Amniotic epithelial cell (primary cell): ENCODE measurements around the gene PI4KB.
A peak's percentile ranks its signal among the peaks of the same experiment; 100 is the strongest.

Experiments used
- DNase-seq: peaks from one replicate; pipeline ENCODE4 v3.0.0-alpha.2; 2010; ENCODE audit warnings: low read depth

The PI4KB gene

DNA sequence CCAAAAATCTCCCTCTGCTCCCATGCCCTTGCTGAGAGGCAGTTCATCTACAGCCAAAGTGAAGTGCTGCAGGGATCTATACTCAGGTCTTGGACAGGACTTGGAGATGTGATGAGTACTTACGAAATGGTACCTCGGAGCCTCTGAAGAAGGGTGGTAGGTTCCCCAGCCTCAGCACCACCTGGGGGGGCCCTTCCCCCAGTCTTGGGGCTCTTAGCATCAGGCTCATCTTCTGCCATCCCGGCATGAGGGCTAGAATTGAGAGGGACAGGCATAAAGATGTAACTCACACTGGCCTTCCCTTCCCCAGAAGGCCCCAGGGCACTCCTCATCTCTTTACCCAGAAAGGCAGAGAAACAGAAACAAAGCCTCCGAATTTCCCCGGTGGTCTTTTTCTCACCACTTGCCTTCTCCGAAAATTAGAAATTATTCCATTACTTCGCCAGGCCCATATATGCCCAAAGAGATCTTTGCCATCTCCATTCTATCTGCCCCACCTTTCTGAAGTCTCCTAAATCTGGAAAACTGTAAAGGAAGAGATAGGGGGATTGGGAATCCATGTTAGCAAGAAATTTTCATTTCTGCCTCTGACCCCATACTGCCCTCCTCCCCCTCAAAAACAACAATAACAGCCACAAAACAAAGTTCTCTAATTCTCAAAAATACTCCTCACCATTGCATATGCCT, 19.0 kb upstream of the PI4KB start:
- no peak for DNase-seq

DNA sequence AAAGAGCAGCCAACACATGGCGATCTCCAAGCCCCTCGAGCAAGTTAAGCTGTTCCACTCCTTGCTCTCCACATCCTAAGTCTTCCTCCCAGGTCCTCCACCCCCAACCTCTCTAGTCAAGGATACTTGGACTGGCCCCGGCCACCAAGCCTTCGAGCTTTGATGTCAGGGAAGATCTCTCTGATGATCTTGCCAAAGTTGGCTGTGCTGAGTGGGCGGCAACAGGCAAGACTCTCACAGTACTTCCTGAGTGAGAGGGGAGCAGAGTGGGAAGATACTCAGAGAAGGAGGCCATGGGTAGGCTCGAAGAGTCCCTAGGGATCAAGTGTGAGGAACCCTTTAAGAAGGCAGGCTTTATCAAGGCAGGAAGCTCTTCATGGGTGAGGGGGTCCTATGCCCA, 17.1 kb upstream of the PI4KB start:
- DNase-seq = no peak

DNA sequence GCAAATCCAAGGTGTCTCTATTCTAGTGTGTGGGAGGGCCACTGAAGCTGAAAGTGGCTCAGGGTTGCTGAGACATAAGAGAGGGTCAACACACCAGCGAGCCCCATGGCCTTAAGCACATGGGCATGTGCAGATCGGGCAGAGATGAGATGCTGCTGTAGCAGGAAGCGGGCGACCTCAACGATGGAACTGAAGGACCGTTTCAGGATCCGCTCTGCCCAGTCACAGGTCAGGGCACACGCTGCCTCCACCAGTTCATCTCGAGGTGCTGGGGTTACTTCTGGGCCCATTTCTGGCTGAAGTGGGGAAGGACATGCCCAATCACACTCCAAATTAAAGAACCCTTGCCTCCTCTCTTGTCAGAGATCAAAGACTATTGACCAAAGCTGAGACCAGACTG, 16.4 kb upstream of the PI4KB start:
- DNase-seq = no peak

DNA sequence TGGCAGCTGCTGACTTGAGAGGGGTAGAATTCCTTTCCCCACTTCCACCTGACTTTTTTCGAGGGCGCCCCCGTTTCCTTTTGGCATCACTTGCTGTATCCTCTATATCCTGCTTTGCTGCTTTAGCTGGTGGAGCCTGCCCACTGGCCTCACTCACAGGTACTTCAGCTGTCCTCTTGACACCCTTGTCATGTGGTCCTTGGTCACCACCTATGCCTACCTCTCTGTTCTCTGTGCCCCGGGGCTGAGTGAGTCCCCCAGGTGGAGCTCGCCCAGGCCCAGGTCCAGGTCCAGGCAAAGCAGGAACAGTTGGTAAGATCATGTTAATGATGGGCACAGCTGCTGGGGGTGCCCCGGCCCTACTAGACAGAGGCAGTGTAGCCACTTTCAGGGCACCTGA, 15.4 kb upstream of the PI4KB start:
- no peak for DNase-seq

DNA sequence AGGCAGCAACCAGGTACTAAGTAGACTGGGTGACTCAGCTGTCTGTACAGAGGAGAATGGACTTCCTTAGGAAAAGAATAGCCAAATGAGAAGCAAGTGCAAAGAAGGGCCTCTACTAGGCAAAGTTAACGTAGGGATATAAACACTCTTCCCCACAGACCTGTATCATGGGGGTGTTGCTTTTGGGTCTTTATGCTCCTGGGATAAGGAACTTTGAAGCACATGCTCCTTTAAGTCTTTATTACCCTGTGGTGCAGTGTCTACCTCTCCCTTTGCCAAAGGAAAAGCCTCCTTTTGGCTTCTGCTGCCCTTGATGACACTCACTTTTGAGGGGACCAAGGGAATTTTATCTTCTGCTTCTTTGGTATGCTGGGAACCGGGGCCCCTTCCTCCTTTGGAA, 14.8 kb upstream of the PI4KB start:
- no peak for DNase-seq

DNA sequence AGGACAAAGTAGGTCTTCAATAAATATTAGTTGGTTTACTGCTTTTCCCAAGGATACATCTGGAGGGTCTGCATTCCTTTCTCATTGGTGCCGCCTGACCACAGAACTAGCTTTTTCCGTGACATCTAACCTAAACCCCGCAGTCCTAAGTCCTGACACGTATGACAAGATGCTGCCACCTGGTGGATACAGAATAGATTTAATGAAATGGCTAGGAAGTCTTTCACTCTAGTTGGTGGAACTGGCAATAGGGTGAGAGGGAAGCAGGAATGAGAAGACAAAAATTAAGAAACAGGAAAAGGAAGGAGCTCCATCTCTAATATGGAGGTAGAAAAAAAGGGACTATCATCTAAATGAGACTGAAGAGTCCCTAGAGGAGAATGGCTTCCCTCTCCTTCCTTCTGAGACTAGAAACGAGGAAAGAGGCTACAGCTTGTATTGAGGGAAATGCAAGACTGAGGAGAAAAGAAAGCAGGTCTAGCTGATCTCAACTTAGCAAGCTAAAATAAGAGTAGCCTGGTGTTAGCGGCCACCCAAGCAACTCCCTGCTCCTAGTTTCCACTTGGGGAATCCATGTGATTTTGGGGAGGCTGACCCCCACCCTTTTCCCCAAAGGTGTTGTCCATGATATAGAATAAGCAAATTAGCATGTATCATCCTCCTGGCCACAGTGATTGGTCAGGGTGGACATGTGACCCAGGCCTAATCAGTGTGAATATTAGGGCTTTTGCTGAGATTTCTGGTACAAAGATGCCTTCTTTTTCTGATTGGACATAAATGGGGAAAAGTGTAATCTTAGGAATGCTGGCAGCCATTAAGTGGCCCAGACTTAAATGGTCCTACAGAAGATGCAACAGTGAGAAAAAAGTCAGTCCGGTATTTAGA, 13.9 kb upstream of the PI4KB start:
- DNase-seq = peak; percentile 74

DNA sequence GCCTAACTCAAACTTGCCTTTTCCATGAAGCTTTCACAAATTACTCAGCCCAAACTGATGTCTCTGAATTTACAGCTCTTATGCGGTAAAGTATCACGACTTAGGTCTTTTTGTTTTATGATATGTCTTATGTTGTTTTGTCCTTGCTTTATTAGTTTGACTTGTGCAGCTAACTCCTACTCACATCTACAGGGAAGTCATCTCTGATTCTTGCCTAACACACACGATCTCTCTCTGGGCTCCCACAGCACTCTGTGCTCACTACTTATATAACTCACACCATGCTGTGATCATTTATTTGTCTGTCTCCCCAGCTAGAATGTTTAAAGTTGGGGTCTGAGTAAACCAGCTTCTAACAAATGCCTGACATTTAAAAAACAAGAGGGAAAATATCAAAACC, 9.3 kb upstream of the PI4KB start:
- DNase-seq = no peak

DNA sequence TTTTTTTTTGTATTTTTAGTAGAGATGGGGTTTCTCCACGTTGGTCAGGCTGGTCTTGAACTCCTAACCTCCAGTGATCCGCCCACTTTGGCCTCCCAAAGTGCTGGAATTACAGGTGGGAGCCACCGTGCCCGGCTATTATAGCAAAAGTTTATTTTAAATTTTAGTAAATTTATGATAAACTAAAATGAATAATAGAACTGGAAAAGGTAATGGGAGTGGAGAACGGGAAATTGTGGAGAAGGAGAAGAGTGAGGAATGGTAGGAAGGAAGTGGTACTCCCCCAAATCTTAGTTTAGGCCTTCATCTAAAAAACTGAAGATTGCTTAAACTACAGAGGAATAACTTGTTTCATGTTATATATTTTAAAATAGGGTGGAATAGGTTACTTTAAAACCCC, 7.6 kb upstream of the PI4KB start:
- no peak for DNase-seq

DNA sequence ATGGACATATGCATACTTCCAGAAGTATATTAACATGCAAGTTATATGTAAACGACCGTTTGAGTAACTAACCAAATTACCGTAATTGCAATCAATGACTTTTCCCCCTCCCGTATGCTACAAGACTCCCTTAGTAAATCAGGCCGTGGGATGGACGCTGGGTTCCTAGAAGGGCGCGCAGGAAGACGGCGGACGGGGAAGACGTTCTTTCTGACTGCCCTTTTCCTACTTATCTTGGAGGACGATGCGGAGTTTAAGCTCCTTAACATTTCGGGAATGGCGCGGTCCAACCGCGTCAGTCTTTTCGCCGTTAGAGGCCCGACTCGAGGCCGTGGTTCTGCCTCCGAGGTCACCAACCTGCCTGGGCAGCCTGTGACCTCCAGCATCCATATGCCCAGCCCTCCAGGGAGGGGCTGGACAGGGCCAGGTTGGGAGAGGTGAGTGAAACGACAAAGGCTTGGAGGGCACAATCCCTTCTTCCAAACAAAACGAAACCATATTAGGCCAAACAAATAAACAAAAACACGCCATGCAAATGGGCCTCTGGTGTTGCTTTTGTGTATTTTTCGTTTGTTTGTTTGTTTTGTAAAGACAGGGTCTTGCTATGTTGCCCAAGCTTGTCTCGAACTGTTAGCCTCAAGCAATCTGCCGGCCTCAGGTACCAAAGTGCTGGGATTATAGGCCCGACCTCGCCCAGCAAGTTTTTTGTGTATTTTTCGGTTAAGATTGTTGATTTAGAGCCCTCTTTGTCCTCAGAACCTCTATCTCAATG, 873 bp upstream of the PI4KB start:
- DNase-seq = no peak

DNA sequence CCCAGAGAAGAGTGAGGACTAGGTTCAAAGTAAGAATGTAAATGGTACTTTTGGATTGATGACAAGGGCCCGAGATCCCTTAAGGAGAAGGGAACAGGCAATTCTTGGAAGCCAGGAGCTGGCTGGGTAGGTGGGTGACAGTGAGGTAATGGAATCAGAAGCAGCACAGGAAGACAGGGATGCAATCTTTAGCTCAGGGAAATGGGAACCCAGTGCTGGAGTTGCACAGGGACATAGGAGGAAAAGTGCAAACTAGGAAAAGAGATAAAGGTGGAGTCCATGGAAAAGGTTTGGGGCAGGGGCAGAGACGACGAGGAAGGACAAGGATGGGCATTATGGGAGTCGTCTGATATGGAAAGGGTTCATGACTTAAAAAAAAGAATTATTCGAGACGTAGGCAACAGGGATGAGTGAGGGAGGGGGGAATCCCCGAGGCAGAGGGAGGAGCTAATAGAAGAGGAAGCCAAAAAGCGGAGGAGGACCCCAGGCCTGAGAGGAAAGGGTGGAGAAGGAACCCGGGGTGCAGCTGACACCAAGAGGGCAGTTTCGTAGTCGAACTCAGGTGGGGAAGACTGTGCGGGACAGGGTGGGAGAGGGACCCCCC, 495 bp downstream of the PI4KB start:
- DNase-seq = no peak

DNA sequence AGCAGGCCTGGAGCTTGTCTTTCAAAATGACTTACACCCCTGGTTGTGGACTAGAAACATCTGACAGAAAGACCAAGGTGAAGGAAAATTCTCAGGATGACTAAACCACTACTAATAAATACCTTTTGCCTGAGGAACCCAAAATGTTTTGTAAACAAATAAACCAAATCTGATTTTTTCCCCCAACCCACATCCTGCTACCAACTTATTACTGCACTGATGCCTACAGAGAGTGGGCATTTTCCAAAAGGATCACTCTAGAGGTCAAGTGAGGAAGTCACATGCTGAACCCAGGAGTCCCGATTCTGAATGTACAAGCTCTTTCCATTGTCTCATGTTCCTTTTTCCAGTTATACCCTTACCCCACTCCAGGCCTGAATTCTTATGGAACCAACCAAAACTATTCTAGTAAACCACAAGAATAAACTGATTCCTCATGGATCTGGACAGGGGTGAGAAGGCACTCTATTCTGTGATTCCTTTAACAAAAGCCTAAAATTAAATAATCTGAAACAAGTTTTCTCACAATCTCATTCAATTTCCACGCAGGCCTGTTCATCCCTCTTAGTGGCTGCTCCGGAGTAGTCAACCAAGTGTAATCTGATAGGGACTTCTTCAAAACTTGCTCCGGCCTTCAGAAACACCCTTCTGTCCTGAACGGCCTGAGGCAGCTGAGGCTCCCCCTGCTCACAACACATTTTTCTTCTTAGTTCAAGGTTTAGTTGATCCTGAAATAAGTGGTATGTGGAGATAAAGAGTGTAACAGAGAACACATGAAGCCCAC, 1.4 kb downstream of the PI4KB start:
- DNase-seq = no peak

DNA sequence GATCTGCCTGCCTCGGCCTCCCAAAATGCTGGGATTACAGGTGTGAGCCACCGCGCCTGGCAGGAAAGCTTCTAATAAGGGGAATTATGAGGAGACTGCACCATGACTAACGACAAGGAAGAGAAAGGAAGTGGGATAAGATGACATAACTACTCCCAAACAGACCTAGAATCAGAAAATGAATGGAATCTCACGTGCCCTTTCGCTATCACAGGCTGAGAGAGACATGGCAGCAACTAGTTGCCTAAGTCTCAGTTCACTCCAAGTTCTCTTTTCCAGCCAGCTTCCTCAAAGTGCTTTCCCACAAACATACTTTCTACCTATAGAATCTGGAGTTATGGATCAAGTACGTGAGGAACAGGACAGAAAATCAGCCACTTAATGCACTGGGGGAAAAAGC, 2.0 kb downstream of the PI4KB start:
- peak; percentile 53 for DNase-seq

DNA sequence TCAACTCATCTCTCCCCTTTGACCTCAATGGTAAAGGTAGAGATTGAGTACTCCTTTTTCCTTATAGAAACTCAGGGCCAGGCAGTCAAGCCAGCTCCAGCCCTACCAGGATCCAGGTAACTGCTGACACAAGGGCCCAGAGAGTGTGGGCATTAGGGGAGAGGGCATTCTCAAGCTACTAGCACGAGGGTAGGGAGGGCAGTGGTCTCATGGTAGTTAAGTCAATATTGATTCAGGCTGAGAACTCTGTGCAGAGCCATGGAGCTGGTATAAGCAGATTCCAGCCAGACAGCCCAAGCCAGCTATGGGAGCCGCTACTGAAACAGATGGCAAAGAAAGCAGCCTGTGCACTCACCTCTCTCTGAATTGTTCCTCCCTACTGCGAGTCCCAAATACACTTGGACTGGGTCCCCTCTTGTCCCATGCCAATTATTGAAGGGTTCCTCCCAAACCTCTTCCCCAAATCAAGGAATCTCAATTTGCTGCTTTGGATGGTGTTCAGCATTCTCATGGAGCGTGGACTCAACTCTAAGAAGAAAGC, 2.8 kb downstream of the PI4KB start:
- DNase-seq = no peak

DNA sequence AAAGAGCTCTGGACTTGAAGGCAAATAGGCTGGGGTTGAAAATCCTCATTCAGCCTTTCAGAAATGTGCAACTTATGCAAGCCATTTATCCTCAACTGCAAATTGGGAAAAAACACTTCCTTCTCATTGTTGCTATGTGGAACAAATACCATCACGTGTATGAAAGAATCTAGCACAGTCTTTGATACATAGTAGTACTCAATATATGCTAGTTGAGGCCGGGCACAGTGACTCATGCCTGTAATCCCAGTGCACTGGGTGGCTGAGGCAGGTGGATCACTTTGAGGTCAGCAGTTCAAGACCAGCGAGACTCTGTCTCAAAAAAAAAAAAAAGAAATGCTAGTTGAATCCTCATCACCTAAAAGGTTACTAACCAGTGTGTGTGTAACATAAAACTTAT, 8.2 kb downstream of the PI4KB start:
- DNase-seq = no peak

DNA sequence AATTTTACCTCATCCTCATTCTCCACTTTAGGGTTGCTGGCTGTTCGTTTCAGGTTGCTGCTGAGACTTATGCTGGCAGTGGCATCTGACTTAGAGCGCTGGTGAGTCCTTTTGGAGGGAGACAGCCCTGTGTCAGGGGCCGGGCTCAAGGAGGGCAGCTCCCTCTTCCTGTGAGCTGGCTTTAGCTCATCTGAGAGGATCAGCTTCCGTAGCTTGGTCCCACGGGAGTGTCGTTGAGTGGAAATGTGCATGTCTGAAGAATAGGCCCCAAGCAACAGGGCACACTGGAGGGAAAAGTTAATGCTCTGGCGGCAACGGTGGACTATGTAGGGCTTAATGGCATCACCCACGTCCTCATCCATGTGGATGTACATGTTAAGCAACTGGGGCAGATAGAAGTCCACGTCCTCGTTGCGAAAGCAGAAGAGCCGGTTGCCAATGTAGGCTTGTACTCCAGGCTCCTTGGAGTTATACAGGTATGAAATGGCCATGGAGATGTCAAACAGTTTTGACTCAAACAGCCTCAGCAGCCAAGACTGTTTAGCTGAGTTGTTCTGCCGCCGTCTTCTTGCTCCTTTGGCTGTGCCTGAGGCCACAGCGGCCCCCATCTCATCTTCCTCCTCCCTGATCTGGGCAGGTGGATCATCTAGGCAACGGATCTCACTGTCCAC, 11.5 kb downstream of the PI4KB start:
- no peak for DNase-seq

DNA sequence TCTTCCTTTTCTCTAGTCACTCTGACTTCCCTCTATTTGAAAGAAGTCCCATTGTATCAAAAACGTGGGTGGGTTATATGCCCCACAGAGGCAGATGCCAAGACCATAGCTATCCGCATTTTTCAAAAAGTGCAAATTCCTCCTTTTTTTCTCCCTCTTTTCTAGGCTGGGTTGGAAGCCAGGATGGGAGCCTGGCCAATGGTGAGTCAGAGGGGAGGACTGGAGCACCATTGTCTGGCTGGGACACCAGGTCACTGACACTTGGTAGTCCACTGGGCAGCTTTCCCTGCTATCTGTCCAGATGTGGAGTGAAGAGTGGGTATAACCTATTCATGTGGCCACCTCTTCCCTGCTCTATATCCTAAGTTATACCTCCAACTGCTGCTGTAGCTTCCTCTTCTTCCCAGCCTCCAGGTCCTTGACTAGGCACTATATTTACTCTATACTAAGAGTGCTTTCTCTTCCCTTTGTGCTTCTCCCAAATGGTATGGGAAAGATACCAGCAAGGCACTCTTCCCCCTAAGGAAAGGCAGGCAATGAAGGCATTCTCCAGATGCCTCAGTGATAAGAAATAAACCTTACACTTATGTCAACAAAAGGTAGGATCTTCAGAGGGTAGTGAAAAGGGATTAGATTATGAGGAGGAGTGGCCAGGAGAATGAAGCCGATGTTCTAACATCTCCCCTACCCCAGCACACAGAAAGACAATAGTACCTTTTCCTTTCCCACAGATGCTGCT, 12.9 kb downstream of the PI4KB start:
- DNase-seq = peak; percentile 60

DNA sequence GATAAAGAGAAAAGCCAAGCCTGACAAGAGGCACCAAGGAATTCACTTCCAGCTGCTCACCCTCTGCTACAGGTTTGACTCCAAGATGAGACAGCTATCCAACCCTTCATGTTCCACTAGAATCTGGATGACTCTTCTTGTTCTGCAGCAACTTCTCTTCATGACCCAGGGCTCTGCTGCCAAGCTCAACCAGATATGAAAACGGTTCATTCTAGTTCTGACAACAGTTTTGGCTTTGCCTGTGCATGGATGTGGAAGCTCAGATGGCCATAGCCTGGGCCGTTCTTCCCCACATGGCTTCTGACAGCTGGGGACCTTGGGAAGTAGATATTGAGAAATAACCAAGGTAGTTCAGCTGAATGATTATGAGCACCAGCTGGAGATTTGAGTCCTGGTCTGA, 13.7 kb downstream of the PI4KB start:
- no peak for DNase-seq

DNA sequence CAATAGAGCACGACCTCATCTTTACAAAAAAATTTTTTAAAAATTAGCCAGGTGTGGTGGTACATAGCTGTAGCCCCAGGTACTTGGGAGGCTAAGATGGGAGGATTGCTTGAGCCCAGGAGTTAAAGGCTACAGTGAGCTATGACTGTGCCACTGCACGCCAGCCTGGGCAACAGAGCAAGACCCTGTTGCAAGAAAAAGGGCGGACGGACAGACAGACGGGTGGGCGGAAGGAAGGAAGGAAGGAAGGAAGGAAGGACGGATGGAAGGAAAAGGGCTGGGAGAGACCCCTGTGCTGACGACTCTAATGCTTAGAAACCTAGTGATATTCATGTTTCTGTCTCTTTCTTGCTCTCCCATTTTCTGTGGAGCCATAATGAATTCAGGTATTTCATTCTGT, 14.4 kb downstream of the PI4KB start:
- no peak for DNase-seq

DNA sequence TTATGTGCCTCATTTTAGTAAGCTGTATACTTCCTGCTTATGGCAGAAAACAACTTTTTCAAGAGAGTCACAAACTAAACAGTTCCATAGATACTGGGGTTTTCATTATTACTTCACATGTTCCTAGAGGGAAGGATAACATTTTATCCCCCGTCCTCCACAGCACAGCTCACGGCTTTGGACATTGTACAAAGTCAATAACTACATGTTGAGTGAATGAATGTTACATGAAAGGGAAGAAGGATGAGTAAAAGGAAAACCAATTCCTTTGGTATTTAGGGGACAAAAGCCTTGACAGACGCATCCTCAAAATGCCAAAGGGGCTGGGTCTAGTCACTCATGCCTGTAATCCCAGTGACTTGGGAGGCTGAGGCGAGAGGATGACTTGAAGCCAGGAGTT, 14.8 kb downstream of the PI4KB start:
- no peak for DNase-seq
